BE2C (cell line): ENCODE data around the gene TSTD2.

Experiments
- DNase-seq: peaks from one replicate; pipeline ENCODE4 v3.0.0-alpha.2; 2020
- H3K27me3 ChIP-seq: fragments of 250-450 bp; sonication (Bioruptor Pico); 2 replicates; pipeline ENCODE4 v1.5.1; 2020; ENCODE audit warnings: mild to moderate bottlenecking
- H3K36me3 ChIP-seq: fragments of 250-450 bp; sonication (Bioruptor Pico); 2 replicates; pipeline ENCODE4 v1.5.1; 2020; ENCODE audit warnings: mild to moderate bottlenecking
- H3K4me1 ChIP-seq: fragments of 250-450 bp; sonication (Bioruptor Pico); 2 replicates; pipeline ENCODE4 v1.5.1; 2020
- H3K4me3 ChIP-seq: 2 replicates; pipeline ENCODE4 v1.5.1; 2011; ENCODE audit warnings: low read depth, low read length
- H3K9me3 ChIP-seq: fragments of 250-450 bp; sonication (Bioruptor Pico); 2 replicates; pipeline ENCODE4 v1.5.1; 2020
- CTCF ChIP-seq: IDR thresholded peaks from 2 replicates; pipeline ENCODE4 v1.5.1; 2012; ENCODE audit warnings: mild to moderate bottlenecking, low read depth, low read length

Gene TSTD2

GRCh38 chr9:97668485-97668884 lies 35.3 kb upstream of the TSTD2 start:
- Histone ChIP-seq H3K4me1 (peaks cover 5% of the 10 kb centered on the region; the same call in 1 of the 2 replicates), H3K27me3 (no peaks in the 10 kb centered on the region), H3K4me3 (no peak overlapping the region), H3K9me3 (no peaks in the 10 kb centered on the region), H3K36me3 (peaks cover 98% of the 10 kb centered on the region)
- no peak for DNase-seq
- TF ChIP-seq CTCF, result no peak

- TF ChIP-seq CTCF, result no peak
- Histone ChIP-seq H3K27me3 (no peaks in the 10 kb centered on the region), H3K4me1 (peaks cover 5% of the 10 kb centered on the region; the same call in 1 of the 2 replicates), H3K4me3 (no peak overlapping the region), H3K9me3 (no peaks in the 10 kb centered on the region), H3K36me3 (peaks cover 98% of the 10 kb centered on the region)
- DNase-seq, result no peak
Measured at GRCh38 chr9:97666907-97667686, 33.9 kb upstream of the TSTD2 start.

GRCh38 chr9:97665742-97666141 lies 32.6 kb upstream of the TSTD2 start:
- no peaks in the 10 kb centered on the region for H3K9me3 ChIP-seq
- H3K4me3 ChIP-seq, result no peak overlapping the region
- TF ChIP-seq CTCF, result no peak
- DNase-seq, result no peak
- H3K27me3 ChIP-seq, result no peaks in the 10 kb centered on the region
- peaks cover 94% of the 10 kb centered on the region for H3K36me3 ChIP-seq
- H3K4me1 ChIP-seq, result peaks cover 3% of the 10 kb centered on the region; the same call in 1 of the 2 replicates

- no peak for DNase-seq
- H3K4me1 ChIP-seq, result no peaks in the 10 kb centered on the region
- H3K27me3 ChIP-seq, result no peaks in the 10 kb centered on the region
- no peaks in the 10 kb centered on the region for H3K9me3 ChIP-seq
- no peak overlapping the region for H3K4me3 ChIP-seq
- H3K36me3 ChIP-seq, result peaks cover 88% of the 10 kb centered on the region
- no peak for TF ChIP-seq CTCF
Measured at GRCh38 chr9:97660847-97661246, 27.7 kb upstream of the TSTD2 start.

GRCh38 chr9:97660340-97660739 lies 27.2 kb upstream of the TSTD2 start:
- no peak for TF ChIP-seq CTCF
- H3K9me3 ChIP-seq, result no peaks in the 10 kb centered on the region
- no peak overlapping the region for H3K4me3 ChIP-seq
- peaks cover 90% of the 10 kb centered on the region for H3K36me3 ChIP-seq
- no peaks in the 10 kb centered on the region for H3K4me1 ChIP-seq
- no peak for DNase-seq
- H3K27me3 ChIP-seq, result no peaks in the 10 kb centered on the region

- Histone ChIP-seq H3K27me3 (no peaks in the 10 kb centered on the region), H3K4me1 (no peaks in the 10 kb centered on the region), H3K4me3 (no peak overlapping the region), H3K9me3 (no peaks in the 10 kb centered on the region), H3K36me3 (peaks cover 89% of the 10 kb centered on the region)
- no peak for DNase-seq
- no peak for TF ChIP-seq CTCF
Measured at GRCh38 chr9:97659771-97660170, 26.6 kb upstream of the TSTD2 start.
